Stimulated activated naive CD4-positive, alpha-beta T cell treated with Interleukin-2 at 50 U/mL for 16 hours (primary cell): Measurements from ENCODE around the gene HPS6.
A peak's percentile ranks its signal among the peaks of the same experiment; 100 is the strongest.
"Not testable (repeated sequence)": the region's sequence is repeated elsewhere in the genome, so short reads cannot be mapped to it uniquely, and the experiment has no call there.

ENCODE experiments used
- DNase-seq: peaks from one replicate; lab custom pipeline; 2025; lab: John Stamatoyannopoulos, UW

HPS6 gene

GRCh38 chr10:102064868-102065560 lies at the start of gene HPS6:
TSS of gene HPS6 (plus strand) at chr10:102065349. CDS start at chr10:102065475, 126 bp downstream.
- peak; percentile 89 for DNase-seq

GRCh38 chr10:102016416-102016815 lies 48.7 kb upstream of the HPS6 start:
- DNase-seq, result no peak

DNA sequence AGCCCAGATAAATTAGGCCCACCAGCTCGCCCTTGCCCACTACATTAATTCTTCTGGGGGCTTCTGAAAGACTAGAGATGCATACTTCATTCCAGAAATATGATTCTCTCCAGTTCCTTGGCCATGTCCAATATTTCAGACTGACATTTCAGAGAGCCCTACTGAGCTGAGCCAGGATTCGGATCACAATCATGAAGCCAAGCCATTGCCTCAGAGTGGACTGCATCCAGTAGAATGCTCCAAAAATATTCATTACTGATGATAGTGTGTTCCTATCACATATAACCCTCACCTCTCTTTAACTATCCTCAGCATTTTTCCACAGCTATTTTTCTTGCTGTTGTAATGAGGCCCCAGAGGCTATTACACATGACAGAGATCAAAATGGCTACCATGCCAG lies 47.9 kb upstream of the HPS6 start:
- no peak for DNase-seq

- no peak for DNase-seq
These were observed 44.2 kb upstream of the HPS6 start for GRCh38 chr10:102020938-102021337.

DNA sequence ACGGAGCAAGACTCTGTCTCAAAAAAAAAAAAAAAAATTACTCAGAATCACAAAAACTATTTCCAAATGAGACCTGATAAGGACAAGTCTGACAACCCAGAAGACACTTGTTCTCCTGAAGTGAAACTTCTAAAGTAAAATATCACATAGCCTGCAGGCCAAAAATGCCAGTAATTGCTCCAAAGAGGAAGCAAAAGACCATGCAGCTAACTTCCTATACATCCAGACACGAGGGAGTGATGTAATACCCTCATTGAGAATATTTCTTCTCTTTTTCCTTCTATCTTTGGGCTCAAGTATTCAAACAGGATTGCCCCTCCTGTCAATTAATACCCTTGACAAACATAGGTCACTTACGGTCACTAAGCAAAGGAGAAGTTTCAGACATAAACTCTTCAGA lies 40.4 kb upstream of the HPS6 start:
- DNase-seq, result no peak

DNA sequence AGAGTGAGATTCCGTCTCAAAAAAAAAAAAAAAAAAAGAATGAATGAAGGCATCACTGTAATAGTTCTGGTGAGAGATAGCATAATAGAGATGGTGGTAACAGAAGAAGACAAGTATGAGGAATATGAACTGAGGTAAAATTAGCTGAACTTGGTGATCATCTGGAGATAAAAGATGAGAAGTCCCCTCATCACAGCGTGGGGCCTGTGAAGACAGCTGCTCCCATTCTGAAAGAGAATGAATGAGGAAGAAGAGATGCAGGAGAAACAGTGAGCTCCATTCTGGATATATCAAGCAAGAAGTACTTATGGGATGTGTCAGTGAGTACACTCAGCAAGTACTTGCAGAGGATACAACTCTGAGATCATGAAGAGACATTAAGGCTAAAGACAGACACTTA lies 37.9 kb upstream of the HPS6 start:
- no peak for DNase-seq

DNA sequence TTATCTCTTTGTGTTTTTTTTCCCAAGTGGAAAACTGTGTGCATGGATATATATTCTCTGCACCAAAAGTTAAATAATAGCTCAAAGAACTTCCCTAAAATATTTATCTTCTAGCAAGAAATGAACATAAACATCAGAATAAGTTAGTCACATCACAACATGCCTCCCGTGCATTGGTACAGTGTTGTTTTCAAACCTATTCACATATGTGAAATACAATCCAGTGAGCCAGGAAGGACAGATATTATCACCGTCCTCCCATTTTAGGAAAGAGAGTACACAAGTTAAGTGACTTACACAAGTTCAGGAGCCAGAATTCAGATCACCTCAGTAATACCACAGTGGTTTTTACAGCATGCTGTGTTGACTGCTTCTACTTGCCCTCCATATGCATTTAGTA lies 31.4 kb upstream of the HPS6 start:
- no peak for DNase-seq

DNA sequence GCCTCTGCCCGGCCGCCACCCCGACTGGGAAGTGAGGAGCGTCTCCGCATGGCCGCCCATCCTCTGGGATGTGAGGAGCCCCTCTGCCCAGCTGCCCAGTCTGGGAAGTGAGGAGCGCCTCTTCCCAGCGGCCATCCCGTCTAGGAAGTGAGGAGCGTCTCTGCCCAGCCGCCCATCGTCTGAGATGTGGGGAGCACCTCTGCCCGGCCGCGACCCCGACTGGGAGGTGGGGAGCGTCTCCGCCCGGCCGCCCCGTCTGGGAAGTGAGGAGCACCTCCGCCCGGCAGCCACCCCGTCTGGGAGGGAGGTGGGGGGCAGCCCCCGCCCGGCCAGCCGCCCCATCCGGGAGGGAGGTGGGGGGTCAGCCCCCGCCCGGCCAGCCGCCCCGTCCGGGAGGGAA lies 29.3 kb upstream of the HPS6 start:
- not testable (repeated sequence) for DNase-seq

DNA sequence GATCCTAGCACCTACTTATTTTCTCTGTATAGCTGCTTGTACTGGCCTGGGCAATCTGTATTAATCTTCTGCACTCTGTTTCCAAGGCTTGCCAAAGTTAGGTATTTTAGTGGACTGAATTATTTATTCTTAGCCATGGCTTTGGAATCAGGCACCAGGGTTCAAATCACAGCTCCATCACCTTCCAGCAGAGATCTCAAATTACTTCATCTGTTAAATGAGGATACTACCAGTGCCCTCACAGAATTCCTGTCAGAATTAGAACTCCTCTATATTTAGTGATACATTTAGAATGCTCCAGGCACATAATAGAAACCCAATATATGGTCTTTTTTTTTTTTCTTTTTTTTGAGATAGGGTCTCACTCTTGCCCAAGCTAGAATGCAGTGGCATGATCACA lies 26.7 kb upstream of the HPS6 start:
- no peak for DNase-seq

DNA sequence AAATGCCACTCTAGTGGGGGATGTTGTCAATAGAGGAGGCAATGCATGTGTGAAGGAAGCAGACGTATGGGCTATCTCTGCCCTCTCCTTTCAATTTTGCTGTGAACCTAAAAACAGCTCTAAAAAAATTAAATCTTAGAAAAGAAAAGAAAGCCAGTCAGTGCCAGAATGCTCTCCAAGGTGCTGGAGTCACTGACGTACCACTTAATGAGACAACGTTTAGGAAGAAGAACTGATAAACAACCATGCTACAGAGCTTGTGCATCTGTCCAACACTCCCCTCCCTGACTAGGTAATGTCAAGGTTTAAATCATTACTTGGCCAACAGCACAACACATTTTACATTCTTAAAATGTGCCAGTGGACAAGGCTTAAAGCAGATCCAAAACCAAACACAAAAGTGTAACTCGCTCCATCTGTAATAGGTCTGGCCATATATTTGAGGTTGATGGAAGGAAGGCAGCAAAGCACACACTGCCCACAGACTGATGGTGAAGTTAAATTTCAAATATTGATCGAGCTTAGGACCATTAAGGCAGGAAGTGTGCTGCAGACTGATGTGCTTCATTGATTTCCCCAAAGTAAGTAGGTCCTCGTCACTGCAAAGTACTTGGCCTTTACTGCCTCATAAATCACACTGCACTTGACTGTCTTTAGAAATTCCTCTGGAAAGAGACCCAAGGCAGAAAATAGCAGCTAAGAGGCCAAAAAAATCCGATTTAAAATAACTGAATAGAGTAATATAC lies 24.7 kb upstream of the HPS6 start:
- no peak for DNase-seq

DNA sequence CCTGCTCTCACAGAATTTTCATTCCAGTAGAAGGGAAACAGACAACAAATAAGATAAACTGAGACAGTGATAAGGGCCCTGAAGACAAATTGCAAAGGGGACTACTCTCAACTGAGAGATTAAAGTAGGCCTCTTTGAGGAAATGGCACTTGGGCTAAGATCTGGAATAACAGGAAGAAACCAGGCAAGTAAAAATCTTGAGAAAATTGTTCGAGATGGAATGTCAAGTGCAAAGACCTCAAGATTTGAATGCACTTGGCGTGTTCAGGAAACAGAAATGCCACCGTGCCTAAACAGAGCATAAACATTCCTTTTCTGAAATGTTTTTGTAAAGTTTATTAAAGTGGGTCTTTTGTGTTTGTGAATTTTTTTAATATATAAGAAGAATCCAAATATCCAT lies 19.9 kb upstream of the HPS6 start:
- no peak for DNase-seq

GRCh38 chr10:102046095-102046494 lies 19.1 kb upstream of the HPS6 start:
- DNase-seq, result no peak

- DNase-seq, result not testable (repeated sequence)
These were observed 10.1 kb upstream of the HPS6 start for GRCh38 chr10:102054881-102055646.

DNA sequence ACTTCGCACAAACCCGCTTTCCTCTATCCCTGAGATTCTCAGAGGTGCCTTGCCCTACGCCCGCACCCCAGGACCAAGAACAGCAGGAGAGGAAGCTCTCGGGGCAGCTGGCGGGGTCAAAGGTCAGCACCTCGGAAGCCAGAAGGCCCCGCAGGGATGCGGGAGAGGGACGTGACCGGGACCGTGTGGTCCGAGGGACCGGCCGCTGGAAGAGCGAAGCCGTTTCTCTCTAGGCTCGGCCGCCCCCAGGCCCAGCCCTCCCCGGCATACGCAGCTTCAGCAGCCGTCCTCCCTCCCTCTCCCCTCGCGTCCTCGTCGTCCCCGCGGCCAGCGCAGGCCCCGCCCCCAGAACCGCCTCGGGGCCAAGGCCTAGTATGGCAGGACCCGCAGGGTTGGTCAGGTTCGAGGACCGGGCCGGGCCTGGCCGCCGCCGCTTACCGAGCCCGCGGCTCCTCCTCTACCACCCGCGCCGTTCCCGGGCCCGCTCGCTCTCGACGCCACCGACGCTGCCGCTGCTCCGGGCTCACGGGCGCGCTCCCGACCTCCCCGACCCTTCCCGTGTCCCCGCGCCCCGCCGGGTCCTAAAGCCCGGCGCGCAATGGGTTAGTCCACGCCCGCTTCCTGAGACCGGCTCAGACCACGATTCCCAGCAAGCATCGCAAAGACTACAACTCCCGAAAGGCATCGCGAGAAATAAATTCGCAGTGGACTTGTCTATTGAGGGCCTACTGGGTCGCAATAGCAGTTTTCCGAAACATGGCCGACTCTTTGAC lies 9.3 kb upstream of the HPS6 start, which contains the start of gene ARMH3:
ARMH3 (minus strand) TSS at position 527 of the 773 bp plus-strand sequence. CDS start 16,059 bp downstream, outside the sequence.
- DNase-seq, result peak; percentile 89

DNA sequence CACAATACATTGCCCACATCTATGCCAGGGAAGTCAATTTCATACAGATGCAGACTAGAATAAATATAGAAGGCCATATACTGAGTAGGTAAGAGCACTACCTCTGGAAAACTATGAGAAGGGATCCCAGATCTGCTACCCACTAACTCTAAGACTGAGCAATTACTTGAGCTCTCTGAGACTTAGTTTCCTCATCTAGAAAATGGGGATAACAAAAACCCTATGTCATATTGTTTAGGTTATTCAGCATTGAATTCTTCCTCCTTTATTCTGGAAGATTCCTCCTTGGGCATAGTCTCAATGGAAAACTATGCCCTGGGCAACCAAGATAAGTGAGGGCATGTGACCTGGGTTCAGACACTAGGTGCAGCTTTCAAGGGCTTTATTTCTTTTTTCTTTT lies 5.2 kb upstream of the HPS6 start:
- no peak for DNase-seq

- no peak for DNase-seq
These were observed 664 bp upstream of the HPS6 start for GRCh38 chr10:102064503-102064867.

DNA sequence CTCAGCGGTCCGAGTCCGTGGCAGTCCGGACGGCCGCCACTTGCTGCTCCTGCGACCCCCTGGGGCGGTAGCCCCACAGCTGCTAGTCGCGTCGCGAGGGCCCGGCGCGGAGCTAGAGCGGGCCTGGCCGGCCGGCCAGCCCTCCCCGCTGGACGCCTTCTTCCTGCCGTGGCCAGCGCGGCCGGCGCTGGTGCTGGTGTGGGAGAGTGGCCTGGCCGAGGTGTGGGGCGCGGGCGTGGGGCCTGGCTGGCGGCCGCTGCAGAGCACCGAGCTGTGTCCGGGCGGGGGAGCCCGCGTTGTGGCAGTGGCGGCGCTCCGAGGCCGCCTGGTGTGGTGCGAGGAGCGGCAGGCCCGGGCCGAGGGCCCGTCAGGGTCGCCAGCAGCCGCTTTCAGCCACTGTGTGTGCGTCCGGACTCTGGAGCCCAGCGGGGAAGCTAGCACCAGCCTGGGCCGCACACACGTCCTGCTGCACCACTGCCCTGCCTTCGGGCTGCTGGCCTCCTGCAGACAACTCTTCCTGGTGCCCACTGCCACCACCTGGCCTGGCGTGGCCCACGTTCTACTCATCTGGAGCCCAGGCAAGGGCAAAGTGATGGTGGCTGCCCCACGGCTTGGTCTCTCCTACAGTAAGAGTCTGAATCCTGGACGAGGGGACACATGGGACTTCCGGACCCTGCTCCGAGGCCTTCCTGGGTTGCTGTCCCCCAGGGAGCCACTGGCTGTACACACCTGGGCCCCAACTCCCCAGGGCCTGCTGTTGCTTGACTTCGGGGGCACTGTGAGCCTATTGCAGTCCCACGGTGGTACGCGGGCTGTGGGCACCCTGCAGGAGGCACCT lies 631 bp downstream of the HPS6 start:
- peak; percentile 7 for DNase-seq

GRCh38 chr10:102066399-102067088 lies 1.4 kb downstream of the HPS6 start:
- DNase-seq, result no peak

DNA sequence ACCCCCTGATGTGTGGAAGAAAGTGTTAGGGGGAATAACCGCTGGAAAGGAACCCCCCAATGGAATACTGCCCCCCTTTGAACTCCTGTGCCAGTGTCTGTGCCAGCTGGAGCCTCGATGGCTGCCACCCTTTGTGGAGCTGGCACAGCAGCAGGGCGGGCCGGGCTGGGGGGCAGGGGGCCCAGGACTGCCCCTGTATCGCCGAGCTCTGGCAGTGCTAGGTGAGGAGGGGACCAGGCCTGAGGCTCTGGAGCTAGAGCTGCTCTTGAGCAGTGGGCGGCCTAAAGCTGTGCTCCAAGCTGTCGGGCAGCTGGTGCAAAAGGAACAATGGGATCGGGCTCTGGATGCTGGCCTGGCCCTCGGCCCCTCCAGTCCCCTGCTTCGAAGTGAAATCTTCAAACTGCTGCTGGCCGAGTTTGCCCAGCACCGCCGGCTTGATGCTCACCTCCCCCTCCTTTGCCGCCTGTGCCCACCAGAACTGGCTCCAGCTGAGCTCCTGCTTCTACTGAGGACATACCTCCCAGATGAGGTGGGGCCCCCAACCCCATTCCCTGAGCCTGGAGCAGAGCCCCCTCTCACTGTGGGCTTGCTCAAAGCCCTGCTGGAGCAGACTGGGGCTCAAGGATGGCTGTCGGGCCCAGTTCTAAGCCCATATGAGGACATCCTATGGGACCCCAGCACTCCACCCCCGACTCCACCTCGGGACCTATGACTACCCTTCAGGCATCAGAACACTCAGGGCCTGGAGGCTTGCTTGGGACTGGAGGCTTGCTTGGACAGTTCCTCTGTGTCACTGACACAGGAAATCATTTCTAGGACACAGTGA lies 2.2 kb downstream of the HPS6 start:
- DNase-seq, result no peak

- no peak for DNase-seq
These were observed 3.1 kb downstream of the HPS6 start for GRCh38 chr10:102068216-102068615.
